ENCODE data around the gene CX3CL1.
"Not testable (repeated sequence)": the region's sequence is repeated elsewhere in the genome, so short reads cannot be mapped to it uniquely, and the experiment has no call there.

The CX3CL1 gene

GRCh38 chr16:57383276-57384247 is 11.3 kb downstream of the CX3CL1 start:
- no peak for DNase-seq

GRCh38 chr16:57384248-57385070 is 12.2 kb downstream of the CX3CL1 start:
- DNase-seq: no peak

GRCh38 chr16:57385083-57385482 is 12.8 kb downstream of the CX3CL1 start:
- no peak for DNase-seq

- DNase-seq: no peak
Measured at GRCh38 chr16:57386381-57386951, 14.2 kb downstream of the CX3CL1 start.

- DNase-seq: no peak
Measured at GRCh38 chr16:57387598-57388354, 15.5 kb downstream of the CX3CL1 start.

- DNase-seq: no peak
Measured at GRCh38 chr16:57388359-57389086, 16.2 kb downstream of the CX3CL1 start.

- no peak for DNase-seq
Measured at GRCh38 chr16:57389087-57389468, 16.8 kb downstream of the CX3CL1 start.

- no peak for DNase-seq
Measured at GRCh38 chr16:57390636-57391295, 18.5 kb downstream of the CX3CL1 start.

GRCh38 chr16:57391300-57391699 is 19.0 kb downstream of the CX3CL1 start:
- no peak for DNase-seq

- DNase-seq: no peak
Measured at GRCh38 chr16:57391708-57392107, 19.4 kb downstream of the CX3CL1 start.

GRCh38 chr16:57392694-57393093 is 20.4 kb downstream of the CX3CL1 start:
- no peak for DNase-seq

- no peak for DNase-seq
Measured at GRCh38 chr16:57394444-57394843, 22.2 kb downstream of the CX3CL1 start.

- no peak for DNase-seq
Measured at GRCh38 chr16:57395026-57395425, 22.7 kb downstream of the CX3CL1 start.

GRCh38 chr16:57396786-57397185 is 24.5 kb downstream of the CX3CL1 start:
- no peak for DNase-seq

- DNase-seq: not testable (repeated sequence)
Measured at GRCh38 chr16:57397493-57397892, 25.2 kb downstream of the CX3CL1 start.

GRCh38 chr16:57401943-57402640 is 29.8 kb downstream of the CX3CL1 start:
- DNase-seq: no peak

GRCh38 chr16:57403965-57404817 is 31.9 kb downstream of the CX3CL1 start, which contains the start of gene CCL17:
CCL17 (plus strand) TSS chr16:57404767; CDS start chr16:57413933, 9,166 bp downstream.
- no peak for DNase-seq

GRCh38 chr16:57405097-57405496 is 32.8 kb downstream of the CX3CL1 start:
- DNase-seq: no peak

GRCh38 chr16:57406881-57407280 is 34.6 kb downstream of the CX3CL1 start:
- no peak for DNase-seq

Measured in activated T-cell treated with anti-CD3 and anti-CD28 coated beads for 4 hours (primary cell).